ENCODE measurements around the gene FBN1. TPM values are rescaled to one million over a fixed set of nuclear protein-coding genes. Genes with fewer than 3 reads are reported as not detected.

FBN1 gene
- total RNA-seq, 2 donors from 2014 or later: 0.91 to 1.6 TPM

GRCh38 chr15:48527517-48527916 lies 118.0 kb downstream of the FBN1 start:
- no peak for ATAC-seq (replicated peaks)
- Mint-ChIP-seq H3K27me3 (no peaks in the 10 kb centered on the region), H3K9me3 (no peaks in the 10 kb centered on the region), H3K27ac (no peak overlapping the region), H3K4me1 (no peaks in the 10 kb centered on the region), H3K4me3 (no peak overlapping the region), H3K36me3 (ENCODE audit: low read depth) (no peaks in the 10 kb centered on the region)

GRCh38 chr15:48522911-48523310 lies 122.6 kb downstream of the FBN1 start:
- peaks cover 6% of the 10 kb centered on the region for H3K27me3 Mint-ChIP-seq
- no peak overlapping the region for H3K4me3 Mint-ChIP-seq
- no peaks in the 10 kb centered on the region for H3K9me3 Mint-ChIP-seq
- ATAC-seq (replicated peaks): no peak
- no peaks in the 10 kb centered on the region for H3K36me3 Mint-ChIP-seq (ENCODE audit: low read depth)
- H3K27ac Mint-ChIP-seq: no peak overlapping the region
- no peaks in the 10 kb centered on the region for H3K4me1 Mint-ChIP-seq

GRCh38 chr15:48522123-48522522 lies 123.4 kb downstream of the FBN1 start:
- no peak overlapping the region for H3K4me3 Mint-ChIP-seq
- H3K27ac Mint-ChIP-seq: no peak overlapping the region
- peaks cover 8% of the 10 kb centered on the region for H3K27me3 Mint-ChIP-seq
- H3K9me3 Mint-ChIP-seq: peaks cover under 1% of the 10 kb centered on the region
- no peaks in the 10 kb centered on the region for H3K36me3 Mint-ChIP-seq (ENCODE audit: low read depth)
- H3K4me1 Mint-ChIP-seq: no peaks in the 10 kb centered on the region
- no peak for ATAC-seq (replicated peaks)

- H3K27me3 Mint-ChIP-seq: peaks cover 14% of the 10 kb centered on the region
- H3K4me1 Mint-ChIP-seq: no peaks in the 10 kb centered on the region
- H3K4me3 Mint-ChIP-seq: no peak overlapping the region
- no peak for ATAC-seq (replicated peaks)
- peaks cover 4% of the 10 kb centered on the region for H3K9me3 Mint-ChIP-seq
- H3K36me3 Mint-ChIP-seq (ENCODE audit: low read depth): no peaks in the 10 kb centered on the region
- H3K27ac Mint-ChIP-seq: no peak overlapping the region
Observed at GRCh38 chr15:48520376-48521155, 124.9 kb downstream of the FBN1 start.

GRCh38 chr15:48516121-48516520 lies 129.4 kb downstream of the FBN1 start:
- Mint-ChIP-seq H3K9me3 (peaks cover 4% of the 10 kb centered on the region), H3K4me3 (no peak overlapping the region), H3K27me3 (peaks cover 18% of the 10 kb centered on the region), H3K36me3 (ENCODE audit: low read depth) (no peaks in the 10 kb centered on the region), H3K27ac (no peak overlapping the region), H3K4me1 (no peaks in the 10 kb centered on the region)
- no peak for ATAC-seq (replicated peaks)

- ATAC-seq (replicated peaks): no peak
- Mint-ChIP-seq H3K4me1 (no peaks in the 10 kb centered on the region), H3K27me3 (peaks cover 18% of the 10 kb centered on the region), H3K9me3 (peaks cover 4% of the 10 kb centered on the region), H3K36me3 (ENCODE audit: low read depth) (no peaks in the 10 kb centered on the region), H3K4me3 (no peak overlapping the region), H3K27ac (no peak overlapping the region)
Observed at GRCh38 chr15:48515500-48515899, 130.0 kb downstream of the FBN1 start.

GRCh38 chr15:48514103-48514816 lies 131.2 kb downstream of the FBN1 start:
- H3K4me3 Mint-ChIP-seq: no peak overlapping the region
- H3K36me3 Mint-ChIP-seq (ENCODE audit: low read depth): no peaks in the 10 kb centered on the region
- H3K27me3 Mint-ChIP-seq: peaks cover 18% of the 10 kb centered on the region
- H3K9me3 Mint-ChIP-seq: peaks cover 4% of the 10 kb centered on the region
- ATAC-seq (replicated peaks): no peak
- H3K27ac Mint-ChIP-seq: no peak overlapping the region
- no peaks in the 10 kb centered on the region for H3K4me1 Mint-ChIP-seq

GRCh38 chr15:48510976-48511375 lies 134.5 kb downstream of the FBN1 start:
- Mint-ChIP-seq H3K9me3 (no peaks in the 10 kb centered on the region), H3K27ac (no peak overlapping the region), H3K4me3 (no peak overlapping the region), H3K27me3 (peaks cover 3% of the 10 kb centered on the region), H3K4me1 (no peaks in the 10 kb centered on the region), H3K36me3 (ENCODE audit: low read depth) (no peaks in the 10 kb centered on the region)
- ATAC-seq (replicated peaks): no peak

GRCh38 chr15:48507416-48508065 lies 138.0 kb downstream of the FBN1 start:
- Mint-ChIP-seq H3K27ac (no peak overlapping the region), H3K4me1 (no peaks in the 10 kb centered on the region), H3K4me3 (no peak overlapping the region), H3K27me3 (no peaks in the 10 kb centered on the region), H3K36me3 (ENCODE audit: low read depth) (no peaks in the 10 kb centered on the region), H3K9me3 (no peaks in the 10 kb centered on the region)
- ATAC-seq (replicated peaks): no peak

- Mint-ChIP-seq H3K9me3 (no peaks in the 10 kb centered on the region), H3K4me1 (no peaks in the 10 kb centered on the region), H3K4me3 (no peak overlapping the region), H3K36me3 (ENCODE audit: low read depth) (no peaks in the 10 kb centered on the region), H3K27ac (no peak overlapping the region), H3K27me3 (no peaks in the 10 kb centered on the region)
- ATAC-seq (replicated peaks): no peak
Observed at GRCh38 chr15:48505067-48505466, 140.4 kb downstream of the FBN1 start.

- H3K27me3 Mint-ChIP-seq: no peaks in the 10 kb centered on the region
- ATAC-seq (replicated peaks): no peak
- no peaks in the 10 kb centered on the region for H3K36me3 Mint-ChIP-seq (ENCODE audit: low read depth)
Observed at GRCh38 chr15:48501208-48501607, 144.3 kb downstream of the FBN1 start.

GRCh38 chr15:48500595-48500994 lies 144.9 kb downstream of the FBN1 start:
- no peak for ATAC-seq (replicated peaks)
- Mint-ChIP-seq H3K4me1 (no peaks in the 10 kb centered on the region), H3K9me3 (no peaks in the 10 kb centered on the region), H3K27ac (no peak overlapping the region), H3K27me3 (no peaks in the 10 kb centered on the region), H3K36me3 (ENCODE audit: low read depth) (no peaks in the 10 kb centered on the region), H3K4me3 (no peak overlapping the region)

More at GRCh38 chr15:48501208-48501607, 144.3 kb downstream of the FBN1 start:
- Mint-ChIP-seq H3K27ac (no peak overlapping the region), H3K4me1 (no peaks in the 10 kb centered on the region), H3K4me3 (no peak overlapping the region), H3K9me3 (no peaks in the 10 kb centered on the region)

GRCh38 chr15:48499978-48500377 lies 145.5 kb downstream of the FBN1 start:
- Mint-ChIP-seq H3K36me3 (ENCODE audit: low read depth) (no peaks in the 10 kb centered on the region), H3K4me1 (no peaks in the 10 kb centered on the region), H3K27ac (no peak overlapping the region), H3K27me3 (no peaks in the 10 kb centered on the region), H3K9me3 (no peaks in the 10 kb centered on the region), H3K4me3 (no peak overlapping the region)
- ATAC-seq (replicated peaks): no peak

- no peaks in the 10 kb centered on the region for H3K9me3 Mint-ChIP-seq
- H3K4me1 Mint-ChIP-seq: no peaks in the 10 kb centered on the region
- no peak for ATAC-seq (replicated peaks)
- H3K36me3 Mint-ChIP-seq (ENCODE audit: low read depth): no peaks in the 10 kb centered on the region
- H3K27me3 Mint-ChIP-seq: no peaks in the 10 kb centered on the region
- H3K4me3 Mint-ChIP-seq: no peak overlapping the region
- H3K27ac Mint-ChIP-seq: no peak overlapping the region
Observed at GRCh38 chr15:48498828-48499227, 146.7 kb downstream of the FBN1 start.

- Mint-ChIP-seq H3K4me3 (no peak overlapping the region), H3K36me3 (ENCODE audit: low read depth) (no peaks in the 10 kb centered on the region), H3K27ac (no peak overlapping the region), H3K9me3 (no peaks in the 10 kb centered on the region), H3K4me1 (no peaks in the 10 kb centered on the region), H3K27me3 (no peaks in the 10 kb centered on the region)
- ATAC-seq (replicated peaks): no peak
Observed at GRCh38 chr15:48494631-48495030, 150.9 kb downstream of the FBN1 start.

All from activated T-helper 17 cell treated with anti-CD3 and anti-CD28 coated beads, Interleukin-2, amount 50 U/mL, for 72 hours (primary cell).